Frontal cortex (tissue), 4 donors: Measurements from ENCODE around the gene CD8B2. TPM values are rescaled to one million over a fixed set of nuclear protein-coding genes. Genes with fewer than 3 reads are reported as not detected.
"Not testable (repeated sequence)": the region's sequence is repeated elsewhere in the genome, so short reads cannot be mapped to it uniquely, and the experiment has no call there.

Source experiments
- DNase-seq, 2 donors: peaks; one replicate each; pipeline ENCODE4 v3.0.0; 2012; ENCODE audit warnings: low spot score in 2 of 2
- FAIRE-seq: peaks from 2 replicates; lab custom pipeline; 2012; peaks lifted over from hg19 to GRCh38; lab: Jason Lieb, UNC
- total RNA-seq: library from RNA; depleted of rRNA; stranded (reverse); fragments of >200 nt; gene quantifications from one replicate; pipeline ENCODE4 v1.2.3, GENCODE V29; 2014
- donor health status: control.
- donor health status: control.
- donor health status: control.

Gene CD8B2
- total RNA-seq, result under 0.01 TPM

GRCh38 chr2:106486551-106487385, at the start of gene CD8B2:
Gene CD8B2 (plus strand): TSS chr2:106487364. CDS start chr2:106487427, 63 bp downstream.
- DNase-seq, FAIRE-seq: not testable (repeated sequence)

- not testable (repeated sequence) for DNase-seq, FAIRE-seq
Observed at GRCh38 chr2:106461882-106462281, 25.3 kb upstream of the CD8B2 start.

GRCh38 chr2:106467516-106467915, 19.6 kb upstream of the CD8B2 start:
- FAIRE-seq, DNase-seq: not testable (repeated sequence)

DNA sequence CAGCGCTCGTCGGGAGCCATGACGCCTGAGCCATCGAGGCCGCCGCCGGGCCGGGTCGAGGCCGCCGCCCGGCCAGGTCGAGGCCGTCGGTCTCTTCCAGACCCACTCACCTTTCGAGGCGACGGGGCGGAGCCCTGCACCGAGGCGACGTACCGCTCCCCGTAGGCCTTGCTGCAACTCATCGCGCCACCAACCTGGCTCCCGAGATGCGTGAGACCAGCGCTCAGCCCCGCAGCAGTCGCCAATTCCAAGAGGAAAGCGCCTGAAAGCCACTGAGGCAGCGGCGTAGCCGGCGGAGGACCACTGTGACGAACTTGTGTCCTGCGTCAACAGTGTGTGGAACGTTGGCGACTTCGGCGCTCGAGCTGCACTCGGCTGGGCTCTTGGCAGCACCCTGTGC, 19.1 kb upstream of the CD8B2 start, which contains the start of gene RGPD3:
TSS of gene RGPD3 (minus strand) at position 307 of the 400 bp plus-strand sequence. CDS start at position 182, 125 bp downstream.
- FAIRE-seq, DNase-seq: not testable (repeated sequence)

DNA sequence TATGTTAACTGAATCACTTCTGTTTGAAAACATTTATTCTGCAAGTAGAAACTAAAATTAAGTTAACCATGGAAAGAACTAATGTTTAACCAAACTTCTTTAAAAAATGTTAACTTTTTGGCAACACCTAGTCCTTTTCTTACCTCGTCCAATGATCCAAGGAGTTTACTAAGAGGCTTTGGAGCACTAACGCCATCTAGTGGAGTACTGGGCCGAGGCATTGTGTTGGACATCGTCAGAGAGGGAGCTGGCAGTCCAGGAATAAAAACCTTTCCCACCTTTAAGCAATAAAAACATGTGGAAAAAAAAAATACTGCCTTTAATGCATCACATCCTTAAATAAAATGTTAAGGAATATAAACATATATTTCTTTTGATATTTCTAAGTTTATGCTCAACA, 16.5 kb upstream of the CD8B2 start:
- FAIRE-seq, DNase-seq: not testable (repeated sequence)

- FAIRE-seq, DNase-seq: not testable (repeated sequence)
Observed at GRCh38 chr2:106477647-106478046, 9.5 kb upstream of the CD8B2 start.

- not testable (repeated sequence) for DNase-seq, FAIRE-seq
Observed at GRCh38 chr2:106479563-106479962, 7.6 kb upstream of the CD8B2 start.

DNA sequence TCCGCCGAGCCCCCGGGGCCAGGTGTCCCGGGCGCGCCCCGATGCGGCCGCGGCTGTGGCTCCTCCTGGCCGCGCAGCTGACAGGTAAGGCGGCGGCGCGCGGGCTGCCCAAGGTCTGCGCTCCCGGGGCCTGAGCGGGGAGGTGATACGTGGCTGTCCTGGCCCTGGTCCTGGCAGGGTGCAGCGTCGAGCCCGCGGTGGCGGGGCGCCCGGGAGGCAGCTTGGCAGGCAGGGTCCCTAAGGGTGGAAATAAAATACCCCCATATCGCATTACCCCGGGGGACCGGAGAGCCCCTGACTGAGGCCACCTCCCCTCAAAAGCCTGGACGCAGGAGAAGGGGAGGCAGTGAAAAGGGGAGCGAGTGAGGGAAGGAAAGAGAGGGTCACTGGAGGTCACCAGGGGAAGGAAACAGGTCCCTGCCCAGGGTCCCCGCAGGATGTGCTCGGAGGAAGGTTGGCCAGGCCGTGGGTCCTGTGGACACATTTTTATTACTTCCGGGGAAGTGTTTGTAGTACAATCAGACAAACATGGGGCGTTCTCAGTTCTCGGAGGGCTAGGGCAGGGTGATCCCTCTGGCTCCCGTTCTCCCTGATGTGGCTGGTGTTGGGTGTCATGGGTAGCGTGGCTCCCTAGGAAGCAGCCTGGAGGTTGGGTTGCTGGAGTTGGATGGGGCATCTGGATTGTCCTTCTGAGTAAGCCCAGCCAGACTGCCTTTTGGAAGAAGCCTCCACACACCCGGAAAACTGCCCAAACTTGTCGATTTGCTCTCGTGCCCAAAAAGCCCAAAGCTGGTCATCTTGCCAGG, 425 bp downstream of the CD8B2 start:
- not testable (repeated sequence) for FAIRE-seq, DNase-seq

DNA sequence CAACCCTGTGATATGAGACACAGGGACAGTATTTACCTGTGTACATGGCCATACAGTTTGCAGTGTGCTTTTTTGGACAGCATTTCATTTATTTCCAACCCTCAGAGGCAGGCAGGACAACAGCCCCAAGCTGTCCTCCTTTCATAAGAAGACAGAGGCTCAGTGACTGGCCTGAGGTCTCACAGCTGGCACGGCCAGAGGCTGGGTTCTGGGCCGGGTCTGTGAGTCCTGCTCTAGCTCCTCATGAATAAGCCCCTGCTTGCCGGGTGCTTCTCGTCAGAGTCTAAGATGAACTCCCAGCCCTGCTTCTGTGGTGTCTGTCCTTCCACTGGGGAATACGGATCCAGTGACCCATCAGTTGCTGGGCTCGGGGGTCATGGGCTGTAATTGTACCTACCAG, 2.5 kb downstream of the CD8B2 start:
- not testable (repeated sequence) for DNase-seq, FAIRE-seq

- not testable (repeated sequence) for FAIRE-seq, DNase-seq
Observed at GRCh38 chr2:106492399-106492798, 5.2 kb downstream of the CD8B2 start.

- DNase-seq, FAIRE-seq: not testable (repeated sequence)
Observed at GRCh38 chr2:106492913-106493312, 5.7 kb downstream of the CD8B2 start.

DNA sequence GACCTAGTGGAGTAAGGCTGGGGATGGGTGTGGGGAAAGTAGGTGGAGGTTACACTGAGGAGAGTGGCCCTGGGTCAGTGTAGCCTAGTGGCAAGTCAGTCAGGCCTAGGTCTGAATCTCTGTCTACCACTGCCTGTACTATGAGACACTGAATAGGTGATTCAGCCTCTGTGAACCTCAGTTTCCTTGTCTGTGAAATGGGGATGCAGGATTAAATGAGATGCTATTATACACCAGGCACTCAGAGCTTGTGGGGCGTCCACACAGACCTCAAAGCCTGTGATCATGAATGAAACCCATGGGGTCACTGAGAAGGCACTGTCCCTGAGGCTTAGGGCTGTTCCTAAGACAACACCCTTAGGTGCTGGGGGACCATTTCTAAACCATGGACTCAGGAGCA, 11.4 kb downstream of the CD8B2 start:
- not testable (repeated sequence) for DNase-seq, FAIRE-seq

DNA sequence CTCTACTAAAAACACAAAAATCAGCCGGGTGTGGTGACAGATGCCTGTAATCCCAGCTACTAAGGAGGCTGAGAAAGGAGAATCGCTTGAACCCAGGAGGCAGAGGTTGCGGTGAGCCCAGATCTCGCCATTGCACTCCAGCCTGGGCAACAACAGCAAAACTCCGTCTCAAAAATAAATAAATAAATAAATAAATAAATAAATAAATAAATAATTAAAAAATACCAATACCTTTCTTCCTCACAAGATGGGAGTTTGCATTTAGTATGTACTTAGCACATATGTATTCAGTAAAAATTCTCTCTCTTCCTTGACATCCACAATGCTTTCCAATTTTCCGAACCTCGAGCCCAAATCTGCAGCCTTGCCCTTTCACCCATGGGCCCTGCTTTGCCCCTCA, 13.2 kb downstream of the CD8B2 start:
- not testable (repeated sequence) for FAIRE-seq

GRCh38 chr2:106502351-106502750, 15.2 kb downstream of the CD8B2 start:
- DNase-seq, FAIRE-seq: not testable (repeated sequence)

More for the DNA sequence above, 13.2 kb downstream of the CD8B2 start:
- DNase-seq, result not testable (repeated sequence)

DNA sequence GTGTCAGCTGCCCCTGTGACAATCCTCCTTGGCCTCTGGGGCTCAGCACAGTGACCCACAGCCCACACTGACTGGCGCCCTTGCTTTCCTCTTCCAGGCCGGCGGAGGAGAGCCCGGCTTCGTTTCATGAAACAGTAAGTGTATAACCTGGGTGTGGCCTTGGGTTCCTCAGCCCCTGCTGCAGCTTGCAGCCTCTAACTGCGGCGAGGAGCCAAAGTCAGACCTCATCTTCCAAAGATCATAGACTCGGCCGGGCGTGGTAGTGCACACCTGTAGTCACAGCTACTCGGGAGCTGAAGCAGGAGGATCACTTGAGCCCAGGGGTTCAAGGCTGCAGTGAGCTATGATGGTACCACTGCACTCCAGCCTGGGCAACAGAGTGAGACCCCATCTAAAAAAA, 17.0 kb downstream of the CD8B2 start:
- not testable (repeated sequence) for DNase-seq, FAIRE-seq

DNA sequence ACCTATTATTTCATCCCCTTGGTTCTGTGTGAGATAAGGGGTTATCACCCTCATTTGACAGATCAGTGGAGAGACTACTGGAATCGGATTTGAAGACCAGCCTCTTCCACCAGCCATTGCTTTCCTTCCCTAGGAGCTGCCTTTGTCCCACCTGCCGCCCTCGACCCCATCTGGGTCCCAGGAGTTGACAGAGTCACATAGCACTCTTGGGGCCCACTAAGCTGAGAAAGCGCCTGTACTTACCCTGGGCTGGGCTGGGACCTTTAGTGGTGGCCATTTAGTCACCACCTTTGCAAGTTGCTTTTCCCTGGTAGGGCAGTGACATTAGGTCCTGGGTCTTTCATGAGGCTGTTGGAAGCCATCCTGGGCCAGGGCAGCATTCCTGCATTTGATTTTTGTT, 17.6 kb downstream of the CD8B2 start:
- DNase-seq, FAIRE-seq: not testable (repeated sequence)

DNA sequence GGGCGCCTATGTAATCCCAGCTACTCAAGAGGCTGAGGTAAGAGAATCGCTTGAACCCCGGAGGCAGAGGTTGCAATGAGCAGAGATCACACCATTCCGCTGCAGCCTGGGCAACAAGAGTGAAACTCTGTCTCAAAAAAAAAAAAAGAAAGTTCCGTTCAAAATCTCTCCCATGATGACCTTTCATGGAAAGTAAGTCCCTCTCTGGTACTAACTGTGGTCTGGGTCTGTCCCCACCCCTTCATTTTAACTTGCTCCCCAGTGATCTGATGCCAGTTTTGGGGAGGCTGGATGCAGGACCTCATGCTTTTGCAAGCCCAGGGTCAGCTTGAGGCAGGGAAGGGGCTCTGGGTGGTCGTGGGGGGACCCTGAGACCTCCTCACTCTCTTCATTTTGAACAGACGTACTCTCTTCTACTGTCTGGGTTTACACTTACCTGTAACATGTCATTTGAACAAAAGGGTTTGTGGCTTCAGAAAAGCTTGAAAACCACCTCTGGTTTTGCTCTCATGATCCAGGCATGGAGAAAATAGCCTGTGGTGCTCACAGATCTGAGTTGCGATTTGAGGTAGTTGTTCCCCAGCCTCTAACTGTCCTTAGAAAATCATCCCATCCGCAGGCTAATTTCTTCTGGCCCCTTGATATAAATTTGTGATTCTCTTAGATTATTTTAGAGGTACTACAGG, 19.0 kb downstream of the CD8B2 start:
- not testable (repeated sequence) for DNase-seq, FAIRE-seq

- not testable (repeated sequence) for FAIRE-seq, DNase-seq
Observed at GRCh38 chr2:106508660-106509373, 21.7 kb downstream of the CD8B2 start.

DNA sequence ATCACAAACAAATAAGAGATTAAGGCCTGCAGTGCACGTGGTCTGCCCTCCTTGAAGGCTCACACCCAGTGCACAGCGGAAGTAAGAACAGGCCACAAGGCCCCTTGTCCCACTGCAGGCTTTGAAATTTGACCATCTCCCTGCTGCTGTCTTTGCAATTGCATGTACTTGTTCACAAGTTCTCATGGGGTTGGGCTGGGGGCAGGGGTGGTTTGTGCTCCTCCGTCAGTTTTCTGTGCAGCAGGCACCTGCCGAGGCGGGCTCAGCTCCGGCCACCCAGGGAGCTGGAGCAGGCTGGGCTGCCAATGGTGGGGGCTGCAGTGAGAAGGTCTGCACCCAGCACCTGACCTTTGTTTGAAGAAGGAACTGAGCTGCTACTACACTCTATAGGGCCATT, 22.2 kb downstream of the CD8B2 start:
- FAIRE-seq, DNase-seq: not testable (repeated sequence)
